Mesendoderm (in vitro differentiated cells): ENCODE data around the gene LSR.

Source experiments
- DNase-seq: peaks from one replicate; pipeline ENCODE4 v3.0.0; 2013
- H2AK5ac ChIP-seq: 2 replicates; pipeline ENCODE4 v1.6.1; 2013; ENCODE audit warnings: low read length, inconsistent platforms
- H2BK120ac ChIP-seq: 2 replicates; pipeline ENCODE4 v1.6.1; 2013; ENCODE audit warnings: low read depth, mild to moderate bottlenecking, low read length, moderate library complexity, mixed read lengths
- H2BK15ac ChIP-seq: replicated peaks from 2 replicates; pipeline ENCODE4 v1.6.1; 2013; ENCODE audit warnings: low read depth, mild to moderate bottlenecking, moderate library complexity
- H2BK5ac ChIP-seq: 2 replicates; pipeline ENCODE4 v1.6.1; 2013; ENCODE audit warnings: low read length, inconsistent platforms
- H3K18ac ChIP-seq: 2 replicates; pipeline ENCODE4 v1.6.1; 2013; ENCODE audit warnings: mild to moderate bottlenecking, low read length, mixed read lengths
- H3K23ac ChIP-seq: one replicate; pipeline ENCODE4 v1.6.1; 2013; ENCODE audit warnings: low read length
- H3K27ac ChIP-seq: 2 replicates; pipeline ENCODE4 v1.5.1; 2013; ENCODE audit warnings: low read depth, mild to moderate bottlenecking, inconsistent platforms, low read length, moderate library complexity
- H3K27me3 ChIP-seq: 2 replicates; pipeline ENCODE4 v1.6.1; 2013; ENCODE audit warnings: low read length, control low read depth, mild to moderate bottlenecking, inconsistent platforms; ENCODE audit not compliant: insufficient read depth, poor library complexity
- H3K36me3 ChIP-seq: 2 replicates; pipeline ENCODE4 v1.6.1; 2013; ENCODE audit warnings: low read length, inconsistent platforms; ENCODE audit not compliant: control insufficient read depth, insufficient read depth
- H3K4ac ChIP-seq: one replicate; pipeline ENCODE4 v1.6.1; 2013; ENCODE audit warnings: low read depth, mild to moderate bottlenecking, low read length, moderate library complexity
- H3K4me1 ChIP-seq: 2 replicates; pipeline ENCODE4 v1.6.1; 2013; ENCODE audit warnings: low read depth, low read length, inconsistent platforms; ENCODE audit not compliant: control insufficient read depth
- H3K4me2 ChIP-seq: 2 replicates; pipeline ENCODE4 v1.6.1; 2013; ENCODE audit warnings: low read length
- H3K4me3 ChIP-seq: 2 replicates; pipeline ENCODE4 v1.5.1; 2013; ENCODE audit warnings: mild to moderate bottlenecking, low read length
- H3K56ac ChIP-seq: one replicate; pipeline ENCODE4 v1.6.1; 2013; ENCODE audit warnings: low read length
- H3K79me1 ChIP-seq: 2 replicates; pipeline ENCODE4 v1.6.1; 2013; ENCODE audit warnings: low read length, inconsistent platforms
- H3K79me2 ChIP-seq: 2 replicates; pipeline ENCODE4 v1.6.1; 2013; ENCODE audit warnings: mild to moderate bottlenecking, low read length; ENCODE audit not compliant: control insufficient read depth, insufficient read depth
- H3K9ac ChIP-seq: 2 replicates; pipeline ENCODE4 v1.6.1; 2013; ENCODE audit warnings: low read length, inconsistent platforms
- H4K5ac ChIP-seq: one replicate; pipeline ENCODE4 v1.6.1; 2013; ENCODE audit warnings: low read length
- H4K8ac ChIP-seq: one replicate; pipeline ENCODE4 v1.6.1; 2013; ENCODE audit warnings: low read depth, mild to moderate bottlenecking, control low read depth, low read length, moderate library complexity
- WGBS: extraction: QIAGEN DNeasy Blood & Tissue Kit; methylation state at CpG from one replicate; pipeline ENCODE4 v1.1.7; 2013; ENCODE audit warnings: low lambda C conversion rate, missing lambda C conversion rate; ENCODE audit not compliant: insufficient coverage; ENCODE audit errors: extremely low coverage; 5-methylcytosine and 5-hydroxymethylcytosine counted together

The LSR gene

DNA sequence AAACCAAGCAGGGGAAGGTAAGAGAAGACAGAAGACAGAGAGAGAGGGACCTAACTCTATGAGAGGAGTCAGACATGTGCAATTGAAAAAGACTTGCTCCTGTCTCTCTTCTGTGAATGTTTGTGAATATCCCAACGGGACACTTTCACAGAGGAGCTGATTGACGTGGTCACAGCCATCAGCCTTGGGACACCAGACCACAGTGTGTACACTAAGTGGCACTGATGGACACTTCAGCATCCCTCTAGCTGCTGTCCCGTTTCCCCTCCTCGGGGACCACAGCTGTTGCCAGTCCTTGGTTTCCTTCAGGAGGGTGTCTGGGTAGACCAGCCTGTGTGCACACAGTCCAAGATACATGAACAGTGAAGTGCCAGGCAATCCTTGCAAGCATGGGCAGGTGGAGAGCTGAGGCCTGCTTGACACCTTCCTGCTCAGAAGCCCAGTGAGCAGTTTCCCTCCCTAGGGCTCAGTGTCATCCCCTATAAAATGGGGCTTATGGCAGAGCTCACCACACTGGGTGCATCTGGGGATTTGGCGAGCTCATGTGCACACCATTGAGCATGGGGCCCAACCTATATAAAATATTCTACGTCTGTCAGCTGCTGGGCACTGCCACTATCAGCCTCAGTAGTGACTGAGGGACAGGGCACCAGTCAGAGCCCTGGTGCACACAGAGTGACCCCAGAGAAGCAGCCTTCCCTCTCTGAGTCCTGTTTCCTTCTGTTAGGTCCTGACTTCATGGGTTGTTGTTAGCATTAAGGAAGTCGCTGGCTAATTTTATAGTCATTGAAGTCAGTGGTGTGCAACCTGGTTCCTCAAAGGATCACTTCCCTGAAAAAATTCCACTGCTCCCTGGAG lies 15.7 kb downstream of the LSR start:
- Histone ChIP-seq H2AK5ac (no peak overlapping the region), H3K4ac (no peak overlapping the region), H3K4me2 (no peak overlapping the region), H3K4me3 (no peak overlapping the region), H3K9ac (no peak overlapping the region), H4K5ac (no peak overlapping the region), H2BK5ac (no peak overlapping the region), H3K36me3 (peaks cover 12% of the 10 kb centered on the region), H4K8ac (no peak overlapping the region), H3K23ac (no peak overlapping the region), H3K27me3 (no peaks in the 10 kb centered on the region), H3K79me2 (no peaks in the 10 kb centered on the region), H3K27ac (no peak overlapping the region), H3K4me1 (no peaks in the 10 kb centered on the region), H3K79me1 (peaks cover 3% of the 10 kb centered on the region), H2BK15ac (no peak overlapping the region), H3K18ac (no peak overlapping the region), H3K56ac (no peak overlapping the region), H2BK120ac (no peak overlapping the region)
- DNase-seq, result no peak
- no CpG with 5 or more reads among the region's 7 CpGs for WGBS

DNA sequence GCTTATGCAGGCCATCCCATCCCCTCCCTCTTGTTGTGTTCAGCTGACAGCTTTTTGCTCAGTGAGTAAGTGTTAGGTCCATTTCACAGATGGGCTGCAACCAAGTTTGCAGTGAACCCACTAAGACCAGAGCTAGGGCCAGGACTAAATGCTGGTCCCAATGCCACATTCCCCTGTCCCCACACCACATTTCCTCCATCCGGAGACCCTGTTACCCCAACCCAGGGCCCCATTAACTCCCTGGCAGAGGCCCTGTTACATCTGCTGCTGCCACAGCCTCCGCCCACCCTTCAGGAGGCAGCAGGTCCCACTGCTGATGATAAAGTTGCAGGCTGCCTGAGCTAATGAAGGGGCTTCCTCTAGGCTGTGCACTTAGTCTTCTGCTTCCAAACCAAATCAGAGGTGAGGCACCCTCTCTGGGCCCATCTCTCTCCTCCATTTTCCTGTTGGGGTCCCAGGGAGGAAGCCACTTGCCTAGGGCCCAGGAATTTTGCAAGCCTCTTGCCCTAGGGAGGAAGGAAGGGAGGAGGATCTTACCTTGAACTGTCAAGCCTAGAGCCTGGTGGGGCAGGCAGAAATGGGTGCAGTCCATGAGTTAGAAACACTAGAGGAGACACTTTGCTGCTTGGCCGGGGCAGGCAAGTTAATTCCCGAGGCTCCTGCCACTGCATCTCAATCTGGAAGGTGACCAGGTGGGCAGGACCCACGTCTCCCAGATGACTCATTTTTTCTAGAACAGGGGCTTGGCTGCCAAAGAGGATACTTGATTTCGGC lies 16.5 kb downstream of the LSR start:
- no peak for DNase-seq
- no peak overlapping the region for H3K18ac ChIP-seq
- H3K23ac ChIP-seq, result no peak overlapping the region
- H2BK5ac ChIP-seq, result no peak overlapping the region
- H2BK120ac ChIP-seq, result no peak overlapping the region
- no peak overlapping the region for H3K27ac ChIP-seq
- no peak overlapping the region for H3K4ac ChIP-seq
- H3K79me2 ChIP-seq, result peaks cover 3% of the 10 kb centered on the region
- H2AK5ac ChIP-seq, result no peak overlapping the region
- H3K4me1 ChIP-seq, result peaks cover 2% of the 10 kb centered on the region
- no peak overlapping the region for H3K4me3 ChIP-seq
- H4K5ac ChIP-seq, result no peak overlapping the region
- H3K9ac ChIP-seq, result no peak overlapping the region
- H3K56ac ChIP-seq, result no peak overlapping the region
- no peak overlapping the region for H3K4me2 ChIP-seq
- no CpG with 5 or more reads among the region's 6 CpGs for WGBS
- H3K27me3 ChIP-seq, result no peaks in the 10 kb centered on the region
- peaks cover 15% of the 10 kb centered on the region for H3K36me3 ChIP-seq
- peaks cover 6% of the 10 kb centered on the region for H3K79me1 ChIP-seq
- H2BK15ac ChIP-seq, result no peak overlapping the region
- H4K8ac ChIP-seq, result no peak overlapping the region

DNA sequence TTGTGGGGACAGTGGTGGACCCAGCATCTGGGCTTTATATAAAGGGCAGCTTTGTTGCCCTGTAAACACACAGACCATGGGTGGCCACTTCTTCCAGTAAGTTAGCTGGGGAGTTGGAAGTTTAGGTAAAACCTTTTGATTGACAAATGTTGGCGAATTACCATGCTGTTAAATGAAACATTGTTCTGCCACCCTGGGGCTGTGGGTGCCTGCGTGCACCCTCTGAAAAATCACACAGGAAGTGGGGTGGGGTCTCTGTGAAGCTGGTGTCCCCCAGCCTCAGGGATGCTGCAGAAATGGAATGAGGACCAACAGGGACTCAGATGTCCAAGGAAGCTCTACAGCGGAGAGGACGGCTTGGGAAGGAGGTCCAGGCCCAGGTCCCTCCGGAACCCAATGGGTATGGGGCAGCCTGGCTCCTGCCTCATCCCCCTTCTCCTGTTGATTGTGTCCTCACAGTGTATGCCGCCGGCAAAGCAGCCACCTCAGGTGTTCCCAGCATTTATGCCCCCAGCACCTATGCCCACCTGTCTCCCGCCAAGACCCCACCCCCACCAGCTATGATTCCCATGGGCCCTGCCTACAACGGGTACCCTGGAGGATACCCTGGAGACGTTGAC lies 17.2 kb downstream of the LSR start:
- DNase-seq, result no peak
- WGBS, result no CpG with 5 or more reads among the region's 10 CpGs

DNA sequence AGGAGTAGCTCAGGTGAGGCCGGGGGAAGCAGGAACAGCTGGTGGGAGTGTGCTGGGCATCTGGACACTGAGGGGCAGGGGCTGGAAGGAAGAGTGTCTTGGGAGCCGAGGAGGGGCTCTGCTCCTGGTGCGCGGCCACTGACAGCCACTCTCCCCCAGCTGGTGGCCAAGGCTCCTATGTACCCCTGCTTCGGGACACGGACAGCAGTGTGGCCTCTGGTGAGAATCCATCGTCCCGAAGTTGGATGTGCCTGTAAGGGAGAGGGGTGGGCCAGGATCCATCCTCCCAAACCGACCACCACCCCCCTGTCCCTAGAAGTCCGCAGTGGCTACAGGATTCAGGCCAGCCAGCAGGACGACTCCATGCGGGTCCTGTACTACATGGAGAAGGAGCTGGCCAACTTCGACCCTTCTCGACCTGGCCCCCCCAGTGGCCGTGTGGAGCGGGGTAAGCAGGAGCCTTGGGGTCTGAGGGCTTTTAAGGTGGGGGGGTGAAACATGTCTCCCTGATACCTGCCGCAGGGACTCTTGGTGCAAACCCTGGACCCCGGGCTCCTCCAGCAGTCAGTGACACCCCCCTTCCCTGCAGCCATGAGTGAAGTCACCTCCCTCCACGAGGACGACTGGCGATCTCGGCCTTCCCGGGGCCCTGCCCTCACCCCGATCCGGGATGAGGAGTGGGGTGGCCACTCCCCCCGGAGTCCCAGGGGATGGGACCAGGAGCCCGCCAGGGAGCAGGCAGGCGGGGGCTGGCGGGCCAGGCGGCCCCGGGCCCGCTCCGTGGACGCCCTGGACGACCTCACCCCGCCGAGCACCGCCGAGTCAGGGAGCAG lies 17.9 kb downstream of the LSR start:
- Histone ChIP-seq H2BK15ac (no peak overlapping the region), H3K4me3 (no peak overlapping the region), H2BK5ac (no peak overlapping the region), H3K36me3 (peaks cover 18% of the 10 kb centered on the region), H3K27me3 (no peaks in the 10 kb centered on the region), H3K4ac (no peak overlapping the region), H3K27ac (peak overlapping the region; percentile 84), H3K56ac (peak overlapping the region; percentile 95), H3K79me2 (peaks cover 3% of the 10 kb centered on the region), H2BK120ac (no peak overlapping the region), H4K5ac (no peak overlapping the region), H3K18ac (no peak overlapping the region), H3K4me2 (no peak overlapping the region), H3K4me1 (peaks cover 2% of the 10 kb centered on the region), H4K8ac (no peak overlapping the region), H3K79me1 (peaks cover 11% of the 10 kb centered on the region), H3K23ac (no peak overlapping the region), H2AK5ac (no peak overlapping the region), H3K9ac (peak overlapping the region; percentile 89)
- WGBS, result no CpG with 5 or more reads among the region's 39 CpGs
- DNase-seq, result no peak

More for the DNA sequence above, 17.2 kb downstream of the LSR start:
- no peak overlapping the region for H2BK120ac ChIP-seq
- no peak overlapping the region for H4K5ac ChIP-seq
- no peak overlapping the region for H3K9ac ChIP-seq
- H2BK5ac ChIP-seq, result no peak overlapping the region
- no peak overlapping the region for H2AK5ac ChIP-seq
- no peak overlapping the region for H2BK15ac ChIP-seq
- H3K4me1 ChIP-seq, result peaks cover 2% of the 10 kb centered on the region
- peaks cover 15% of the 10 kb centered on the region for H3K36me3 ChIP-seq
- no peak overlapping the region for H3K4me2 ChIP-seq
- no peak overlapping the region for H3K27ac ChIP-seq
- H3K79me1 ChIP-seq, result peaks cover 7% of the 10 kb centered on the region
- no peak overlapping the region for H3K23ac ChIP-seq
- H3K4me3 ChIP-seq, result no peak overlapping the region
- H3K27me3 ChIP-seq, result no peaks in the 10 kb centered on the region
- H3K56ac ChIP-seq, result no peak overlapping the region
- H3K18ac ChIP-seq, result no peak overlapping the region
- H3K4ac ChIP-seq, result no peak overlapping the region
- H3K79me2 ChIP-seq, result peaks cover 3% of the 10 kb centered on the region
- H4K8ac ChIP-seq, result no peak overlapping the region

DNA sequence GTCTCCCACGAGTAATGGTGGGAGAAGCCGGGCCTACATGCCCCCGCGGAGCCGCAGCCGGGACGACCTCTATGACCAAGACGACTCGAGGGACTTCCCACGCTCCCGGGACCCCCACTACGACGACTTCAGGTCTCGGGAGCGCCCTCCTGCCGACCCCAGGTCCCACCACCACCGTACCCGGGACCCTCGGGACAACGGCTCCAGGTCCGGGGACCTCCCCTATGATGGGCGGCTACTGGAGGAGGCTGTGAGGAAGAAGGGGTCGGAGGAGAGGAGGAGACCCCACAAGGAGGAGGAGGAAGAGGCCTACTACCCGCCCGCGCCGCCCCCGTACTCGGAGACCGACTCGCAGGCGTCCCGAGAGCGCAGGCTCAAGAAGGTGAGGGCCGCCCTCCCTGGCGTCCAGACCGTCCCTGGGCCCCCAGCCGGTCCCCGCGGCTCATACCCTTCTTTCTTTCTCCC lies 18.6 kb downstream of the LSR start:
- no peak overlapping the region for H4K5ac ChIP-seq

More for the DNA sequence above, 18.6 kb downstream of the LSR start:
- Histone ChIP-seq H4K8ac (no peak overlapping the region), H3K4me3 (peak overlapping the region; percentile 55), H3K27me3 (no peaks in the 10 kb centered on the region), H3K36me3 (peaks cover 18% of the 10 kb centered on the region), H2AK5ac (no peak overlapping the region), H2BK120ac (no peak overlapping the region), H3K79me1 (peaks cover 11% of the 10 kb centered on the region), H3K56ac (peak overlapping the region; percentile 95), H3K27ac (peak overlapping the region; percentile 84), H3K79me2 (peaks cover 3% of the 10 kb centered on the region), H3K18ac (peak overlapping the region; percentile 44), H3K4ac (peak overlapping the region; percentile 84), H2BK15ac (no peak overlapping the region), H3K4me2 (peak overlapping the region; percentile 67), H3K4me1 (peaks cover 2% of the 10 kb centered on the region), H2BK5ac (peak overlapping the region; percentile 4), H3K9ac (peak overlapping the region; percentile 89), H3K23ac (no peak overlapping the region)
- peak; percentile 13 for DNase-seq
- no CpG with 5 or more reads among the region's 40 CpGs for WGBS
